ENCODE data around the gene WDR33. TPM values are rescaled to one million over a fixed set of nuclear protein-coding genes. Genes with fewer than 3 reads are reported as not detected.
"Not testable (repeated sequence)": the region's sequence is repeated elsewhere in the genome, so short reads cannot be mapped to it uniquely, and the experiment has no call there.

The WDR33 gene
- total RNA-seq, 1 donor from 2014 or later: 99.7 TPM

- no peak for DNase-seq
These were observed 47.2 kb downstream of the WDR33 start for GRCh38 chr2:127763776-127764175.

GRCh38 chr2:127762846-127763245 is 48.1 kb downstream of the WDR33 start:
- no peak for DNase-seq

GRCh38 chr2:127762441-127762840 is 48.5 kb downstream of the WDR33 start:
- no peak for DNase-seq

GRCh38 chr2:127759931-127760330 is 51.0 kb downstream of the WDR33 start:
- DNase-seq: no peak

- DNase-seq: no peak
These were observed 56.8 kb downstream of the WDR33 start for GRCh38 chr2:127754186-127754585.

GRCh38 chr2:127753374-127753773 is 57.6 kb downstream of the WDR33 start:
- DNase-seq: no peak

GRCh38 chr2:127749537-127749936 is 61.4 kb downstream of the WDR33 start:
- DNase-seq: not testable (repeated sequence)

GRCh38 chr2:127747621-127748020 is 63.4 kb downstream of the WDR33 start:
- no peak for DNase-seq

GRCh38 chr2:127743477-127744026 is 67.4 kb downstream of the WDR33 start:
- DNase-seq: no peak

GRCh38 chr2:127740665-127741288 is 70.2 kb downstream of the WDR33 start:
- no peak for DNase-seq

GRCh38 chr2:127739800-127740199 is 71.2 kb downstream of the WDR33 start:
- DNase-seq: no peak

GRCh38 chr2:127737892-127738291 is 73.1 kb downstream of the WDR33 start:
- no peak for DNase-seq

- no peak for DNase-seq
These were observed 75.2 kb downstream of the WDR33 start for GRCh38 chr2:127735537-127736399.

- DNase-seq: no peak
These were observed 75.9 kb downstream of the WDR33 start for GRCh38 chr2:127735044-127735443.

GRCh38 chr2:127733816-127734537 is 77.0 kb downstream of the WDR33 start:
- DNase-seq: no peak

- no peak for DNase-seq
These were observed 77.7 kb downstream of the WDR33 start for GRCh38 chr2:127733113-127733815.

GRCh38 chr2:127726158-127726880 is 84.7 kb downstream of the WDR33 start:
- no peak for DNase-seq

- no peak for DNase-seq
These were observed 88.2 kb downstream of the WDR33 start for GRCh38 chr2:127722807-127723206.

GRCh38 chr2:127721978-127722355 is 89.0 kb downstream of the WDR33 start:
- no peak for DNase-seq

- DNase-seq: no peak
These were observed 89.5 kb downstream of the WDR33 start for GRCh38 chr2:127721311-127721977.
